ENCODE results near the gene TCF4. TPM values are rescaled to one million over a fixed set of nuclear protein-coding genes. Genes with fewer than 3 reads are reported as not detected.
A peak's percentile ranks its signal among the peaks of the same experiment; 100 is the strongest.

Gene TCF4
- total and polyA plus RNA-seq, 2 donors (not counting 3 experiments of a cell fraction or from before 2014, with no cell fraction given), result 183 to 390 TPM

- dilution Hi-C loops (cut with MboI; ENCODE audit: extremely low pct_ligation_motif_present, low sequenced_read_pairs), result no loop called here
- Histone ChIP-seq H3K4me2 (ENCODE audit: insufficient read depth, low read length) (peak overlapping the region; percentile 92), H3K9ac (replicated peaks; ENCODE audit: extremely low read depth, insufficient read depth, low read length) (peak overlapping the region; percentile 99), H3K27ac (ENCODE audit: insufficient read depth, low read depth, low read length) (peak overlapping the region; percentile 96), H4K20me1 (replicated peaks; ENCODE audit: control insufficient read depth, extremely low read depth, insufficient read depth, low read length) (no peaks in the 10 kb centered on the region), H3K4me1 (ENCODE audit: control insufficient read depth, extremely low read depth, insufficient read depth, low read length) (peaks cover 65% of the 10 kb centered on the region), H3K27me3 (ENCODE audit: control insufficient read depth in 2 of 2, insufficient read depth in 2 of 2, low read length in 2 of 2) (no peaks in the 10 kb centered on the region), H3K9me3 (replicated peaks; ENCODE audit: control insufficient read depth, insufficient read depth, low read length) (no peaks in the 10 kb centered on the region), H3K79me2 (ENCODE audit: control insufficient read depth, insufficient read depth, low read length) (peaks cover 76% of the 10 kb centered on the region), H3K9me1 (replicated peaks; ENCODE audit: control insufficient read depth, extremely low read depth, insufficient read depth, low read length) (no peaks in the 10 kb centered on the region), H2AFZ (ENCODE audit: low read depth, low read length) (no peak overlapping the region), H3K4me3 (replicated peaks in 1 of 3; ENCODE audit: insufficient read depth in 1 of 3, low read depth in 1 of 3, low read length in 3 of 3) (peak overlapping the region; percentile 78 to 98 (median 79)), H3K36me3 (ENCODE audit: control insufficient read depth in 2 of 2, extremely low read depth in 1 of 2, insufficient read depth in 2 of 2, low read length in 2 of 2) (no peaks in the 10 kb centered on the region)
- intact Hi-C loops (cut with micrococcal nuclease), result loop anchor here (1.0 to 10.0 kb wide), 17 partner anchors 12 to 1175 kb away; no protein-coding TSS in a partner anchor
- FAIRE-seq, result peak; percentile 98
- peak; percentile 91 for TF ChIP-seq GATA2 (IDR thresholded peaks at IDR 0.05; ENCODE audit: insufficient read depth, insufficient read length, low read depth, low read length)
- TF ChIP-seq JUN (IDR thresholded peaks at IDR 0.05; ENCODE audit: borderline replicate concordance, insufficient read depth, insufficient read length, low read depth), result peak; percentile 54
- no peak for TF ChIP-seq EZH2 (IDR thresholded peaks at IDR 0.05; ENCODE audit: borderline replicate concordance, low read depth, low read length, severe bottlenecking)
- TF ChIP-seq FOS (IDR thresholded peaks at IDR 0.05; ENCODE audit: borderline replicate concordance, insufficient read depth, low read length), result peak; percentile 4
- no peak for TF ChIP-seq CTCF (IDR thresholded peaks at IDR 0.05; ENCODE audit: extremely low read depth in 1 of 2, insufficient read depth in 1 of 2, low read depth in 1 of 2, low read length in 2 of 2)
- TF ChIP-seq POLR2A (IDR thresholded peaks at IDR 0.05; ENCODE audit: low read depth, low read length), result peak; percentile 67
- peak; percentile 88 for TF ChIP-seq POLR2AphosphoS5 (IDR thresholded peaks at IDR 0.05; ENCODE audit: insufficient read depth, low read depth, low read length)
- TF ChIP-seq MYC (IDR thresholded peaks at IDR 0.05; ENCODE audit: low read depth, low read length), result no peak
- ChIA-PET POLR2A (interaction anchor here (0.5 to 2.4 kb wide), 6 partner anchors 8 to 682 kb away, joined by 3 to 11 read pairs (median 4); no protein-coding TSS in a partner anchor), CTCF (interaction anchor here (1.0 to 4.5 kb wide), 14 partner anchors 14 to 798 kb away, joined by 3 to 26 read pairs (median 6); no protein-coding TSS in a partner anchor)
- DNase-seq (ENCODE audit: low read depth, low spot score), result peak; percentile 99
- BruUV-seq (replicated peaks), result no TSS peak
Measured at GRCh38 chr18:55401638-55402191, 186.3 kb downstream of the TCF4 start.
